Panc1 (cell line): ENCODE measurements around the gene PPP2R3B.

Experiments
- CTCF ChIP-seq: fragments of 450-650 bp; IDR thresholded peaks from 2 replicates; pipeline ENCODE4 v1.5.1; 2017; ENCODE audit warnings: mild to moderate bottlenecking
- POLR2AphosphoS5 ChIP-seq: IDR thresholded peaks from 2 replicates; pipeline ENCODE4 v1.6.1; 2012; ENCODE audit warnings: mild to moderate bottlenecking, low read depth, low read length, moderate library complexity
- REST ChIP-seq, 2 experiments: IDR thresholded peaks; 2 replicates each; pipeline ENCODE4 v1.6.1; 2011 to 2012; ENCODE audit warnings: low read depth in 2 of 2, control low read depth in 1 of 2, low read length in 1 of 2, mild to moderate bottlenecking in 1 of 2, moderate library complexity in 1 of 2; ENCODE audit not compliant: insufficient read depth in 1 of 2
- SIN3A ChIP-seq: IDR thresholded peaks from 2 replicates; pipeline ENCODE4 v1.6.1; 2012; ENCODE audit warnings: low read depth, mild to moderate bottlenecking, low read length, moderate library complexity, borderline replicate concordance; ENCODE audit not compliant: insufficient read depth

GRCh38 chrX:390459-390858 lies 3.8 kb upstream of the PPP2R3B start:
- TF ChIP-seq CTCF (no peak), POLR2AphosphoS5 (no peak), SIN3A (no peak), REST (IDR thresholded peaks at IDR 0.05; ENCODE audit: insufficient read depth in 1 of 2, low read depth in 2 of 2, low read length in 1 of 2) (no peak)
